Astrocyte (in vitro differentiated cells and primary cell): ENCODE measurements around the gene CNST.

Source experiments
- CTCF ChIP-seq: IDR thresholded peaks from 2 replicates; pipeline ENCODE4 v1.5.1; 2011; ENCODE audit warnings: low read depth, mild to moderate bottlenecking, inconsistent platforms, low read length, moderate library complexity; ENCODE audit not compliant: insufficient read depth
- EZH2 ChIP-seq: IDR thresholded peaks from 2 replicates; pipeline ENCODE4 v1.6.1; 2012; ENCODE audit warnings: mild to moderate bottlenecking, low read length, inconsistent platforms; ENCODE audit not compliant: insufficient read depth

- no peak for TF ChIP-seq CTCF
- TF ChIP-seq EZH2: no peak
These were observed 21.4 kb downstream of the CNST start for GRCh38 chr1:246587606-246588005.
